ENCODE measurements around the gene PPP6R3.

The PPP6R3 gene

DNA sequence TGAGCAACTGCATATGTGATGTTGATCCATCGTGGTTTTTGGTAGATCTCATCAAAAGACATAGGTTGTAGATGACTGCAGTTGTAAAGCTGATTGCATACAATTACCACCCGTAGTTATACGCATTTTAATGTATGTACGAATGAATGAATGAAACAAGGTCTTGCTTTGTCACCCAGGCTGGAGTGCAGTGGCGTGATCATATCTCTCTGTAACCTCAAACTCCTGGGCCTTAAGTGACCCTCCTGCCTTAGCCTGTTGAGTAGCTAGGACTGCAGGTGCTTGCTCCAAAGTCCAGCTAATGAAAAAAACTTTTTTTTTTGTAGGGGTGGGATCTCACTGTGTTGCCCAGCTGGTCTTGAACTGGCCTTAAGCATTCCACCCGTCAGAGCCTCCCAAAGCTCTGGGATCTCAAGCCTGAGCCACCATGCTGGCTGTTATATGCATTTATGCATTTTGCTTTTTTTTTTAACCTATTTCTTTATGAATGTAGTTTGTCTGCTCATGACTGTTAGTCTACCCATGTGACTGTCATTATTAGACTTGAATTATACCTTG, 53.5 kb downstream of the PPP6R3 start:
- Histone ChIP-seq H3K36me3 (peaks cover 33% of the 10 kb centered on the region), H3K27me3 (ENCODE audit: insufficient read depth, low read depth, severe bottlenecking) (no peaks in the 10 kb centered on the region), H3K4me3 (ENCODE audit: low read depth, low read length) (no peak overlapping the region), H3K9me3 (ENCODE audit: severe bottlenecking) (no peaks in the 10 kb centered on the region), H3K27ac (no peak overlapping the region)
- TF ChIP-seq, protein P1, sequence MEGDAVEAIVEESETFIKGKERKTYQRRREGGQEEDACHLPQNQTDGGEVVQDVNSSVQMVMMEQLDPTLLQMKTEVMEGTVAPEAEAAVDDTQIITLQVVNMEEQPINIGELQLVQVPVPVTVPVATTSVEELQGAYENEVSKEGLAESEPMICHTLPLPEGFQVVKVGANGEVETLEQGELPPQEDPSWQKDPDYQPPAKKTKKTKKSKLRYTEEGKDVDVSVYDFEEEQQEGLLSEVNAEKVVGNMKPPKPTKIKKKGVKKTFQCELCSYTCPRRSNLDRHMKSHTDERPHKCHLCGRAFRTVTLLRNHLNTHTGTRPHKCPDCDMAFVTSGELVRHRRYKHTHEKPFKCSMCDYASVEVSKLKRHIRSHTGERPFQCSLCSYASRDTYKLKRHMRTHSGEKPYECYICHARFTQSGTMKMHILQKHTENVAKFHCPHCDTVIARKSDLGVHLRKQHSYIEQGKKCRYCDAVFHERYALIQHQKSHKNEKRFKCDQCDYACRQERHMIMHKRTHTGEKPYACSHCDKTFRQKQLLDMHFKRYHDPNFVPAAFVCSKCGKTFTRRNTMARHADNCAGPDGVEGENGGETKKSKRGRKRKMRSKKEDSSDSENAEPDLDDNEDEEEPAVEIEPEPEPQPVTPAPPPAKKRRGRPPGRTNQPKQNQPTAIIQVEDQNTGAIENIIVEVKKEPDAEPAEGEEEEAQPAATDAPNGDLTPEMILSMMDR (IDR thresholded peaks at IDR 0.05; ENCODE audit: low read depth, low read length): no peak
- no peak for DNase-seq

DNA sequence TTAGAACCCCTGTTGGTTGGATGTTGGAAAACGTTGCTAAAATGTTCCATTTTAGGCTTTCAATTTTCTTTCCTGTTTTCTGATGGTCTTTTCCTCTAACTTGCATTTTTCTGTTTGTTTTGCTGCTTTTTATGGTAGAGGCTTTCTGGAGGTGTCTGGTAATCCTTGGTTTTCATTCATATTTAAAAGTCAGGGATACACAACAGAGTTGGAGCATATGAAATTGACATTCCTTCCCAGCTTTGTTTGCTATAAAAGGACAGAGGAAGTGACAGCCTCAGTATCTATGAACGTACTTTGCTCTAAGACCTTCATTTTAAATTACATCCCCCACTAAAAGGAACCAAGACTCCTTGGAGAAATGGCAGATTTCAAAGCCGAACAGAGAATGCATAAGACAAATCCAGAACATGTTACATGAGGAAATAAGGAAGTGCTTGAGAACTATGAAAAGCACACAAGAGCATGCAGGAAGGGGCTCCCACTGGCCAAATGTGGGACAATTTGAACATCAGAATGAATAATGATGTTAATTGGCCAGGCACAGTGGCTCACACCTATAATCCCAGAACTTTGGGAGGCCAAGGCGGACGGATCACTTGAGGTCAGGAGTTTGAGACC, 56.7 kb downstream of the PPP6R3 start:
- H3K36me3 ChIP-seq: peaks cover 54% of the 10 kb centered on the region
- H3K4me3 ChIP-seq (ENCODE audit: low read depth, low read length): no peak overlapping the region
- no peak for DNase-seq
- no peaks in the 10 kb centered on the region for H3K9me3 ChIP-seq (ENCODE audit: severe bottlenecking)
- TF ChIP-seq, protein P1 (IDR thresholded peaks at IDR 0.05; ENCODE audit: low read depth, low read length): no peak
- no peaks in the 10 kb centered on the region for H3K27me3 ChIP-seq (ENCODE audit: insufficient read depth, low read depth, severe bottlenecking)
- no peak overlapping the region for H3K27ac ChIP-seq

DNA sequence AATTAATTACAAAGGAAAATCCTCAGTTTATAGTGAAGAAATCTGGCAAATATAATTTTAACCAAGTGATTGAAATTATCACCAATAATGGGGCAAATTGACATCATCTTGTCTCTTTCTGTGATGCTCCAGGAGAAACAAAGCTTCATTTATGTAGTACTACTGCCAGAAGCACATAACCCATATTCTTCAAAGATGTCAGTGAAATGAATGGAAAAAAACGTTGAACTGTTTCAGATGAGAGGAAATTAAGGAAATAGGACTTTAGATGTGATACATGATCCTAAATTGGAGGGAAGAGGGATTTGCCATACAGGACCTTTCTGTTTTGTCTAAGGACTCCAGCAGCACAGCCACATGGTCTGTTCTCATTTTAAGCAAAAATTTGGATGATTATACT, 57.6 kb downstream of the PPP6R3 start:
- TF ChIP-seq, protein P1 (IDR thresholded peaks at IDR 0.05; ENCODE audit: low read depth, low read length): no peak
- H3K4me3 ChIP-seq (ENCODE audit: low read depth, low read length): no peak overlapping the region
- H3K9me3 ChIP-seq (ENCODE audit: severe bottlenecking): no peaks in the 10 kb centered on the region
- H3K36me3 ChIP-seq: peaks cover 57% of the 10 kb centered on the region
- no peak overlapping the region for H3K27ac ChIP-seq
- no peaks in the 10 kb centered on the region for H3K27me3 ChIP-seq (ENCODE audit: insufficient read depth, low read depth, severe bottlenecking)
- no peak for DNase-seq

DNA sequence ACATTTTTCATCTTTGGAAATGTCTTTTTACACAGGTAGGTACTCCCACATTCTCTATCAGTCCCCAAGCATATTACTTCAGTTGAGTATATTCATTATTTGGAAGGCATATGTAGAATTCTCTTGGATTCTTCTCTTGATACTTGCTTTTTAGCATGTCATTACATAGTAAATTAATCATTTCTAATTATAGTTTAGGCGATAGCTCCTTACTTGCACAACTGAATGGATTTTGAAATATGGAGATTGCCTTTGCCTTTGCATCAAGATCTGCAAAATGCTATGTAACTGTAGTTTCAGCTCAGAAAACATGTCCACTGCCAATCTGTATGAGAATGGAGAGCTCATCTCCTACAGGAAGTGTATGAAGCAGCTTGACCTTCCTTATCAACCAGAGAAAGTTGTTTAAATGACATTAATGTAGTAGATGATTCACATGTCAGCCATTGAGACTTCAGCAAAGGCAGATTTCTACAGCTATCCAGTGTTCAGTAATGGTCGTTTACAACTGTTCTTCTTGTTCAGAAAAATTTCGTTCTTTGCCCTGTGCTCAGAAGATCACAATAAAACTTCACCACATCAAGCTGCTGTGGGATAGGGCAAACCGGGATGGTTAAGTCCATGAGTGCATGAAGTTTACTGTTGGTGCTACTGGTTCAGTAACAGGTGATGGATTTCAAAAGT, 61.6 kb downstream of the PPP6R3 start:
- peaks cover 74% of the 10 kb centered on the region for H3K36me3 ChIP-seq

DNA sequence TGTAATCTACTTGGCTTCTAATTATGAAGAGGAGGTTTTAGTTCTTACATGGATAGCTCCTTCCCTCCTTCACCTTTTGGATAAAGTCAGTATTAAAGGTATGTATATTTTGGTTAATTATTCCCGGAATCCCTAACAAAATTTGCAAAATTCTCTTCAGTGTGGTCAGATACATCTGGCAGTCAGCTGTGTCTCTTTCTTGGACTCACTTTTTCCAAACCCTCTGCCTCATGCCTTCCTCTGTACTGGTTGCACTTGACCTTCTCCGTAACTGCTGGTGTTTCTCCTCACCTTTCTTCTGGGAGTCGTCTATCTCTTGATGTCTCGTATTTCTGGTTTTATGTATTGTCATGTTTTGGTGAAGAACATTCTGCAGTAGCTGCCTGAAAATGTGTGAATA, 62.5 kb downstream of the PPP6R3 start:
- no peak overlapping the region for H3K4me3 ChIP-seq (ENCODE audit: low read depth, low read length)
- no peak overlapping the region for H3K27ac ChIP-seq
- peaks cover 79% of the 10 kb centered on the region for H3K36me3 ChIP-seq
- TF ChIP-seq, protein P1 (IDR thresholded peaks at IDR 0.05; ENCODE audit: low read depth, low read length): no peak
- H3K27me3 ChIP-seq (ENCODE audit: insufficient read depth, low read depth, severe bottlenecking): no peaks in the 10 kb centered on the region
- no peak for DNase-seq
- H3K9me3 ChIP-seq (ENCODE audit: severe bottlenecking): no peaks in the 10 kb centered on the region

More for the DNA sequence above, 61.6 kb downstream of the PPP6R3 start:
- TF ChIP-seq, protein P1 (IDR thresholded peaks at IDR 0.05; ENCODE audit: low read depth, low read length): no peak
- DNase-seq: no peak
- Histone ChIP-seq H3K27ac (no peak overlapping the region), H3K9me3 (ENCODE audit: severe bottlenecking) (no peaks in the 10 kb centered on the region), H3K27me3 (ENCODE audit: insufficient read depth, low read depth, severe bottlenecking) (no peaks in the 10 kb centered on the region), H3K4me3 (ENCODE audit: low read depth, low read length) (no peak overlapping the region)

Data from WERI-Rb-1 (cell line).